ENCODE measurements around the gene THOC6.

THOC6 gene

DNA sequence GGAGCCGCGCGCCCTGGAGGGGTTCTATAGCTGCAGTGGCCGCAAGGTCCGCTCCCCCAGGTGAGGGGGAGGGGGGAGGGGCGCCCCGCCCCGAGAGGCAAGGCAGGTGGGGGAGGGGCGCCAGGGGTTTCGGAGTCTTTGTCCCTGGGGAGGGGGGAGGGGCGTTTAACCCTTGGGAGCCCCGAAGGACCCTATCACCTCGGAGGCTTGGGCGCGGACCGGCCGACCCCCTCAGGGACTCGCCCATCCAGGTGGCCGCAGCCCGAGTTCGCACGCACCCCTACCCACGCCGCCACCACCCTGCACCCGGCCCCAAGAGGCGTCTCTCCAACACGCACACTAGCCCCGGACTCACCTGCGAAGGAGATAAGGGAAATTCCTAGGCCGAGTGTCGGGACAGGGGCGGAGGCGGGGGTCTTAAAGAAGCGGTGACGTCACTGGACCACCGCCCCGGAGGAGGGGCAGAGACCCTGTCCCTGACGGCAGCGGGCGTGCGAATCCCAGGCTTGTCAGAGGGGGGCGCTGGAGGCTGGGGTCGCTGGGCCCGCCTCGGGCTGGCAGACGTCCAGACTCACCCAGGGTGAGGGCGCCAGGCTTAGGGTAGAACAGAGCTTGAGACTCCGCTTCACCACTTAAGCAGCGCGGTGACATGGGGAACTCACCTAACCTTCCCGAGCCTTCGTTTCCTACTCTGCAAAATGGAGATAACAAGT is 5.9 kb upstream of the THOC6 start, which contains the start of gene CLDN6:
Gene CLDN6, minus strand, starts transcription at position 390 of the 713 bp plus-strand sequence. CDS start 2,162 bp downstream, outside the sequence.
- no peak for DNase-seq

DNA sequence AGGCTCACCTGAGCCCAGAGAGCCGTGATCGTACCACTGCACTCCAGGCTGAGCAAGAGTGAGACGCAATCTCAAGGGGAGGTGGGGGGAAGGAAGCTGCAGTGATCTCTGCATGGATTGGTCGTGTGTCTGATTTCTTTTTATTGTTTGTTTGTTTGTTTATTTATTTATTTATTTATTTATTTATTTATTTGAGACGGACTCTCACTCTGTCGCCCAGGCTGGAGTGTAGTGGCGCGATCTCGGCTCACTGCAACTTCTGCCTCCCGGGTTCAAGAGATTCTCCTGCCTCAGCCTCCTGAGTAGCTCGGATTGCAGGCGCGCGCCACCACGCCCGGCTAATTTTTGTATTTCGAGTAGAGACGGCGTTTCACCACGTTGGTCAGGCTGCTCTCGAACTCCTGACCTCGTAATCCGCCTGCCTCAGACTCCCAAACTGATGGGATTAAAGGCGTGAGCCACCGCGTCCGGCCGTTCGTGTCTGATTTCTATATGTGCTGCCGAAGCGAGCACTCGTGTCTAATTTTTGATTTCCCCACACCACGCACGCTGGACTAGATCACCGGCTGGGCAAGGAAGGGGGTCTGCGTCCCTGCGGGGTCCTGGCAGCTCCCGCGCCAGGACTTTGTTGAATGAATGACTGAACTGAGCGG is 4.1 kb upstream of the THOC6 start:
- no peak for DNase-seq

DNA sequence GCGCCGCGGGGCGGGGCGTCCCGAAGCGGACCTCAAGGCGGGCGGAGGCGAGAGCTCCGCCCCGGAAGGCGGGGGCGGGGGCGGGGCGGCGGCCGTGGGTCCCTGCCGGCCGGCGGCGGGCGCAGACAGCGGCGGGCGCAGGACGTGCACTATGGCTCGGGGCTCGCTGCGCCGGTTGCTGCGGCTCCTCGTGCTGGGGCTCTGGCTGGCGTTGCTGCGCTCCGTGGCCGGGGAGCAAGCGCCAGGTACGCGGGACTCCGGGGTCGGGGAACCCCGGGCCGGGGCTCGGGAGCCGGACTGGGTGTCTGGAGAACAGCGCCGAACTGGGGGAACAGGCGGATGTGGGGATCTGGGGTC is 3.6 kb upstream of the THOC6 start, which contains the start of gene TNFRSF12A:
Gene TNFRSF12A, plus strand, starts transcription at position 122 of the 357 bp plus-strand sequence. Its CDS starts 30 bp downstream, at position 152.
- DNase-seq = peak; percentile 76 to 77

DNA sequence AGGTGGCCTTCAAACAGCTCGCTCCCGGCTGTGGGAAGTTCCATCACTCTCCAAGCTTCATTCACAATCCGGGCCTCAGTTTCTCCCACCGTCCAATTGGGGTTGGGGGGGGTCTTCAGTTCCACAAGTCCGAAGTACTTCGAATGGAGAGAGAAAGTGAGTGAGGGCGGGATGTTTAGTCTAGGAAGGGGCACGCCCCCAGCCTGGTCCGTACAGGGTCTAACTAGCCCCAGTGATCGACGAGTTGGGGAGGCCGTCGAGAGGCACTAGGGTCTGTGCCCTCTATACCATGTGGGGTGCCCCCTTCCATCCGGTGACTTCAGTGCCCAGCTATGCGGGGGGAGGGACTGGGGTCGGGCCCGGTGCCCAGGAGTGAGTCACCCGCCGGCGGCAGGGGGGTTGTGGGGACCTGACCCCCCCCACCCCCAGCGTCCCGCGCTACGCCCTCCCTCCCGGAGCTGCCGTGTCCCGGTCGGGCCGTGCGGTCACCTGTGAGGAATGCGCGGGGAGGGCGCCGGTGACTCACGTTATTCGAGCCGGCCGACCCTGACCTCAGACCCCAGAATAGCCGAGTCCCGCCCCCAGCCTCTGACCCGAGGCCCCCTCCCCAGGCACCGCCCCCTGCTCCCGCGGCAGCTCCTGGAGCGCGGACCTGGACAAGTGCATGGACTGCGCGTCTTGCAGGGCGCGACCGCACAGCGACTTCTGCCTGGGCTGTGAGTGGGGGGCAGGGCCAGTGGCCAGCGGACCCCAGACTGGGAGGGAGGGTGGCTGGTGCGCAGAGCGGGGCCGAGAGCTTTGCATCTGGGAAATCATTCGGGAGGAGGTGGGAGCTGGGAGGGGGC is 3.0 kb upstream of the THOC6 start:
- peak; percentile 62 to 68 for DNase-seq

DNA sequence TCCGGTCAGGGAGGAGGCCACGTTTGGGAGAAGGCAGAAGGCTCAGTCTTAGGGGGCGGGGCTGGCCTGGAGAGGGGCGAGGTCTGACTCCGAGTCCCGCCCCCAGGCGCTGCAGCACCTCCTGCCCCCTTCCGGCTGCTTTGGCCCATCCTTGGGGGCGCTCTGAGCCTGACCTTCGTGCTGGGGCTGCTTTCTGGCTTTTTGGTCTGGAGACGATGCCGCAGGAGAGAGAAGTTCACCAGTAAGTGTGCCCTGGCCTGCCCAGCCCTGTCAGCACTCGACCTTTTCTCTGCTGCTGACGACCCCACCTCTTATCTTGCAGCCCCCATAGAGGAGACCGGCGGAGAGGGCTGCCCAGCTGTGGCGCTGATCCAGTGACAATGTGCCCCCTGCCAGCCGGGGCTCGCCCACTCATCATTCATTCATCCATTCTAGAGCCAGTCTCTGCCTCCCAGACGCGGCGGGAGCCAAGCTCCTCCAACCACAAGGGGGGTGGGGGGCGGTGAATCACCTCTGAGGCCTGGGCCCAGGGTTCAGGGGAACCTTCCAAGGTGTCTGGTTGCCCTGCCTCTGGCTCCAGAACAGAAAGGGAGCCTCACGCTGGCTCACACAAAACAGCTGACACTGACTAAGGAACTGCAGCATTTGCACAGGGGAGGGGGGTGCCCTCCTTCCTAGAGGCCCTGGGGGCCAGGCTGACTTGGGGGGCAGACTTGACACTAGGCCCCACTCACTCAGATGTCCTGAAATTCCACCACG is 2.2 kb upstream of the THOC6 start:
- peak; percentile 65 to 67 for DNase-seq

DNA sequence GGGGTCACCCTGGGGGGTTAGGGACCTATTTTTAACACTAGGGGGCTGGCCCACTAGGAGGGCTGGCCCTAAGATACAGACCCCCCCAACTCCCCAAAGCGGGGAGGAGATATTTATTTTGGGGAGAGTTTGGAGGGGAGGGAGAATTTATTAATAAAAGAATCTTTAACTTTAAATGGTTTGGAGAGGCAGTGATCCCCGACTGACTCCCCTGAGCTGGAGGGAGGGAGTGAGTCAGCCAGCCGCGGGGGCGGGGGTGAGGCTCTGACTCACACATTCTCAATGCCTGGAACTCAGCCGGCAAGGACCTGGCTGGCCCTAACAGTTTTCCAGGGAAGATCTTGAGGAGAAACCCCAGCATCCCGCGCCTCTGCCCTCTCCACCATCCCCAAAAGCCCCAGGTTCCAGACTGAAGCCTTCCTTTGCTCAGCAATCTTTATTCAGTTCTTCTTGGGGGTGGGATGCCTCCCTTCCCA is 1.6 kb upstream of the THOC6 start:
- peak; percentile 61 to 73 for DNase-seq

DNA sequence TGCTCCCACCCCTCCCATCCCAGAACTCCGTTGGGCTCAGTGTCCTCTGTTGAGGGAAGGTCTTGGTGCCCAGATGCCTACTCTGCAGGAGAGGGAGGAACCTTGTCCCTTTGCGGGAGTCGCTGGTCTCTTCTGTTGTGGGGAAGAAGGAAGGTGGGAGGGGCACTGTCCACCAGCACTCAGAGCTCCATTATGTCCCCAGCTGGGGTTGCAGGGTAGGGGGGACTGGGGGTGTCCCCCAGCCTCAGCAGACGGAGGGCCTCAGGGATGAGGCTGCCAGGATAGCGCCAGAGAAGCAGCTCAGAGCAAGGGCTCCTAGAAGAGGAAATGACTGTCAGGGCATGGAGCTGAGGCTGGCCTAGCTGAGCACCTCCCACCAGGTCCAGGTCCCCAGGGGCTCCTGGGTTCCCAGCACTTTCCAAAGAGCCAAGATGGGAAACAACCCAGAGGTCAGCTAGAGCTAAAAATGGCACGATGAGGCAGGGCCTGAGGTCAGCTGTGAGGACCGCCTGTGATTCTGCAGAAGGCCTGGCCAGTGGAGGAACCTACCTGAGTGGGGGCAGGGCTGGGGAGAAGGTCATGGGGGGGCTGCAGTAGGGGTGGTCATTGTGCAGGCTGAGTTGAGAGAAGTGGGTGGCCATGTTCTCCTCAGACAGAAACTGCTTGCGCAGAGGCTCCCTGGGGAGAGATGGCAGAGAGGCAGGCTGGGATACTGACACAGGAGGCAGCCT is 986 bp upstream of the THOC6 start:
- DNase-seq = no peak

DNA sequence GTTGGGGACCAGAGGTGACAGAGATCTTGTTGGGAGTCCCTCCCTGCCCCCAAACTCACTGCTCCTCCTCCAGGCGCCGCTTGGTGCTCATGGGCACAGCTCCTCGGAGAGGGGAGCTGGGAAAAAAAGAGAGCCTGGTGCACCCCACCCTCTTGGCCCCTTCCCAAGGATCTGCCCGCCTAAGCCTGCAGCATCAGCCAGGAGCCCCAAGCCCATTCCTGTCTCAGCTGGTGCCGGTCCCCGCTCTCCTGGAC is 493 bp upstream of the THOC6 start:
- no peak for DNase-seq

DNA sequence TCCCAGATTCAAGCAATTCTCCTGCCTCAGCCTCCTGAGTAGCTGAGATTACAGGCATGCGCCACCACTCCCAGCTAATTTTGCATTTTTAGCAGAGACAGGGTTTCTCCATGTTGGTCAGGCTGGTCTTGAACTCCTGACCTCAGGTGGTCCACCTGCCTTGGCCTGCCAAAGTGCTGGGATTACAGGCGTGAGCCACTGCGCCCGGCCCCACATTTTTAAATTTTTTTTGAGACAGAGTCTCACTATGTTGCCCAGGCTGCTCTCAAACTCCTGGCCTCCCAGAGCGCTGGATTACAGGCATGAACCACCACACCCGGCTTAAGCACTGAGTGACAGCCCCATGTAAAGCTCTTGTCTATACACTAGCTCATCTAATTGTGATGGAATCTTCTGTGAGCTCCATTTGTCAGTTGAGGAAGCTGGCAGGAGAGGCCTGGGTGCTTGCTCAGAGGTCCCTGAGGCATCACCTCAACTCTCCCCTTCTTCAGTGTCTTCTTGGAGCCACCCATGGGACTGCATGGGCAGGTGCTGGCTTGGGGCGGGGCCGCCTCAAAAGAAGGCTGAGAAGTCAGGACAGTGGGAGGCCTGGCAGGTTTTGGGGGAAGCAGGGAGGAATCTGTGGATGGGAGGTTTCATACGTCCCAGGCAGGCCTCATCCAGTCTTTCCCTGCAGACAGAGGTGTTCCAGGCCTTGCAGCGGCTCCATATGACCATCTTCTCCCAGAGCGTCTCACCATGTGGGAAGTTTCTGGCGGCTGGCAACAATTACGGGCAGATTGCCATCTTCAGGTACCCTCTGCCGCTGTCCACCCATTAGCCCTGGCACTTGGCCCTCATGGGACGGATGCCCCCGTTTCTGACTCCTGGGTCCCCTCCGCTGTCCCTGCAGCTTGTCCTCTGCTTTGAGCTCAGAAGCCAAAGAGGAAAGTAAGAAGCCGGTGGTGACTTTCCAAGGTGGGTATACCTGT is 1.5 kb downstream of the THOC6 start:
- DNase-seq = no peak

DNA sequence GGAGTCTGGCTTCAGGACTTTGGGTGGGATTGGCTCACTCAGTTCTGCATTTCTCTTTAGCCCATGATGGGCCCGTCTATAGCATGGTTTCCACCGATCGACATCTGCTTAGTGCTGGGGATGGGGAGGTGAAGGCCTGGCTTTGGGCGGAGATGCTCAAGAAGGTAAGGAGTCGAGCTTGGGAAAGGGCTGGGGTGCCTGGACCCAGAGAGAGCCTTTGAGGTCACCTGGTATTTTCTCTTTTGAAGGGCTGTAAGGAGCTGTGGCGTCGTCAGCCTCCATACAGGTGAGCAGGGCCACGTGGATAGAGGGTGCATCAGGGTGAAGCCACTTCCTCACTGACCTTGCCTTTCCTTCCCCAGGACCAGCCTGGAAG is 2.2 kb downstream of the THOC6 start:
- DNase-seq = no peak

DNA sequence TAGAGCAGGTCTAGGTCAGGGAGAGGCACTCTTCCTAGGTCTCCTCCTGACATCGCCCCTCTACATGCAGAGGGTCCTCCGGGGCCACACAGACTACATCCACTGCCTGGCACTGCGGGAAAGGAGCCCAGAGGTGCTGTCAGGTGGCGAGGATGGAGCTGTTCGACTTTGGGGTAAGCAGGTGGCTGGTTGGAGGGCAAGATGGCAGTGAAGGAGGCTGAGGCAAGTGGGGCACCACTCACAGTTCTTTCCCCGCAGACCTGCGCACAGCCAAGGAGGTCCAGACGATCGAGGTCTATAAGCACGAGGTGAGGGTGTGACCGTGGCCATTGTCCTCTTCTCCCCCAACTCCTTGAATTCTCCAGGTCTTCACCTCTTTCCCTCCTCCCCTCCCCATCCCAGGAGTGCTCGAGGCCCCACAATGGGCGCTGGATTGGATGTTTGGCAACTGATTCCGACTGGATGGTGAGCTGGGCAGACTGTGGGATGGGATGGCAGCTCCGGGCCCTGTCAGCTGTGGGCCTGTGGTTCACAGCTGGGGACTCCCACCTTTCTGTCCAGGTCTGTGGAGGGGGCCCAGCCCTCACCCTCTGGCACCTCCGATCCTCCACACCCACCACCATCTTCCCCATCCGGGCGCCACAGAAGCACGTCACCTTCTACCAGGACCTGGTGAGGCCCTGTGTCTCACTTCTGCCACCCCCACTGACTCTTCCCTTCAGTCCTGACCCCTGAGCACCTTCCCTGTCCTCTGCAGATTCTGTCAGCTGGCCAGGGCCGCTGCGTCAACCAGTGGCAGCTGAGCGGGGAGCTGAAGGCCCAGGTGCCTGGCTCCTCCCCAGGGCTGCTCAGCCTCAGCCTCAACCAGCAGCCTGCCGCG is 3.0 kb downstream of the THOC6 start:
- DNase-seq = no peak

DNA sequence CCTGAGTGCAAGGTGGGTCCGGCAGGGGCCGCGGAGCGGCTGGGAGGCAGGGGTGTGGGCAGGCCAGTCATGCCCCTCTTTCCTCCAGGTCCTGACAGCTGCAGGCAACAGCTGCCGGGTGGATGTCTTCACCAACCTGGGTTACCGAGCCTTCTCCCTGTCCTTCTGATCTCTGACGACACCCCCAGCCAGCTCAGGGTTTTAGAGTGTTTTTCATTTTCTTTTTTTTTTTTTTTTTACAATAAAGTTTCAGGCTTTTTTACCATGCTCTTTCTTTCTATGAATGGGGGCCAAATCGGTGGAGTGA is 3.6 kb downstream of the THOC6 start:
- DNase-seq = no peak

DNA sequence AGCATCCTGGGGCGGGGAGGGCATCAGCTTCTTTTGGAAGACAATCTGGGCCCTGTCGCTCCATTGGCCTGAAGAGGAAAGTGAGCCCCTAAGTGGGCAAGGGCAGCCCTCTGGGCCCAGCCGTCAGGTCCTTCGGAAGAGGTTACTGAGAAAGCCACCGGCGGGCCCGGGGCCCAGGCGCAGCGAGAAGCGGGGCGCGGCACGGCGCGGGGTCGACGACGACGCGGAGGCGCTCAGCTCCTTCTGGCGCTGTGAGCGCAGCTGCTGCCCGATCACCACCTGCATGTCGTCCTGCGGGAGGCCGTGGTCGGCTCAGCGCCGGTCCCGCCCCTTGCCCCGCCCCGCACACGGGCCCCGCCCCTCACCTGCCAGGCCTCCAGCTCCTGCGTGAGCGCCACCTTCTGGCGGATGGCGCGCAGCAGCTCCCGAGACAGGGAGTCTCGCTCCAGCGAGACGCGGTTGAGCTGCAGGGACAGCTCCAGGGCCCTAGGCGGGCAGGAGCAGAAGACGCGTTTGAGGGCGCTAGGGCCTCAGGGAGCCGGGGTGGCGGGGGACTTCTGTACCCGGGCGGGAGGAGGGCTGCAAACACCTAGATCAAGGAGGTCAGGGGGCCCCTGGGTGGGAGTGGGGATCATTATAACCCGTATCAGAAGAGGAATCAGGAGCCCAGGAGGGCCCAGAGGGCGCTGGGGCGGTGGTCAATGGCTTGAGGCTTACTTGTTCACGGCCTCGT is 4.3 kb downstream of the THOC6 start:
- DNase-seq = peak; percentile 88 to 90

DNA sequence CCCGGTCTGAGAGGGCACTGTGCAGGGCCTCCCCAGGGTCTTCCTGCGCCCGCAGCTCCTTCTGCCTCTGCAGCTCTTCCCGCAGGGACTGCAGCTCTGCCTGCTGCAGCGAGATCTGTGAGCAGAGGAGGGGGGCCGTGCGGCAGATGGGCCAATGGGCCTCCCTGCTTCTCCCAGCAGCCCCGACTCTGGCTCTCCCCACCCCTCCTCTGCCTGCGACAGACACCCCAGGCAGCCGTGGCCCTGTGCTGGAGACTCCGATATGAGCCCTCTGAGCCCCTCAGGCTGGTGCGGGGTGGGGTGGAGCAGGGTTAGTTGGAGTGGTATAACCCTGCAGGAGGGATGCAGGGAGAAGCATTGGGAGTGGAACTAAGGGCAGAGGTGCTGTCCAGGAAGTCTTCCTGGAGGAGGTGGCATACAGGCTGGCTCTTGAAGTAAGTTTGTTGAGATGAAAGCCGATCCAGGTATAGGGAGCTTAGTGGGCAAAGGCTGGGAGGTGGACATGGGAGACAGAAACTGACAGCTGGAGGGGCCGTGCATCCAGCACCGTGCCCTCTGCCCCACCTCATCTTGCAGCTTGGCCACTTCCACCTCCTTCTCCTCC is 5.0 kb downstream of the THOC6 start:
- no peak for DNase-seq

DNA sequence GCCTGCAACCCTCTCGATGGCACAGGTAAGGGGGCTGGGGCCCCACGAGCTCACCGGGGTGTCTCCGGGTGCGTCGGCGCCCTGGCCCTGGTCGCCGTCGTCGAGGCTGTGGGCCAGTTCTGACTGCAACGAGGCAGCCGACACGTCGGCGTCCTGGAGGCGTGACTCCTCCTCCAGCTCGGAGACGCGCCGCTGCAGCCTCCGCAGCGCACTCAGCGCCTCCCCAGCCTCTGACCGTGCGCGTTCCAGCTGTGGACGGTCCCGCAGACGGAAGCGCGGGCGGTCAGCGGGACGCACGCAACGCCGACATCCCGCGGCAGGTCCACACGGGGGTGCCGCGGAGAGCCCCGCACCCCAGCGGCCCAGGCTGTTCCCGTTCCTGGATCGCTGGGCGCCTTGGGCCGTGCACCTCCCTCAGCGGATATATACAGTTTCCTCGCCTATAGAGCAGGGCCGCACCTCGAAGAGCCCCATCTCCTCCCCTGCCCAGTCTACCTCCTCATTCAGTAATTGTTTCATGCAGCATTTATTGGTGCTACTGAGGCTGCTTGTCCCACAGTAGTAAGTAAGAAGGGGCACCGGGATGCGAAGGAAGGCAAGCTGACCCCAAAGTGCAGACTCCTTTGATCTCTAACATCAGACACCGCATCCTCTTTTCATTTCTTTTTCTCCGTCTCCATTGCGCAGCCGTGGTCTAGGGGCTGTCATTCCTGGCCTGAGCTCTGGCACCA is 5.8 kb downstream of the THOC6 start:
- peak in 1 of 2 donors; percentile 40 for DNase-seq

DNA sequence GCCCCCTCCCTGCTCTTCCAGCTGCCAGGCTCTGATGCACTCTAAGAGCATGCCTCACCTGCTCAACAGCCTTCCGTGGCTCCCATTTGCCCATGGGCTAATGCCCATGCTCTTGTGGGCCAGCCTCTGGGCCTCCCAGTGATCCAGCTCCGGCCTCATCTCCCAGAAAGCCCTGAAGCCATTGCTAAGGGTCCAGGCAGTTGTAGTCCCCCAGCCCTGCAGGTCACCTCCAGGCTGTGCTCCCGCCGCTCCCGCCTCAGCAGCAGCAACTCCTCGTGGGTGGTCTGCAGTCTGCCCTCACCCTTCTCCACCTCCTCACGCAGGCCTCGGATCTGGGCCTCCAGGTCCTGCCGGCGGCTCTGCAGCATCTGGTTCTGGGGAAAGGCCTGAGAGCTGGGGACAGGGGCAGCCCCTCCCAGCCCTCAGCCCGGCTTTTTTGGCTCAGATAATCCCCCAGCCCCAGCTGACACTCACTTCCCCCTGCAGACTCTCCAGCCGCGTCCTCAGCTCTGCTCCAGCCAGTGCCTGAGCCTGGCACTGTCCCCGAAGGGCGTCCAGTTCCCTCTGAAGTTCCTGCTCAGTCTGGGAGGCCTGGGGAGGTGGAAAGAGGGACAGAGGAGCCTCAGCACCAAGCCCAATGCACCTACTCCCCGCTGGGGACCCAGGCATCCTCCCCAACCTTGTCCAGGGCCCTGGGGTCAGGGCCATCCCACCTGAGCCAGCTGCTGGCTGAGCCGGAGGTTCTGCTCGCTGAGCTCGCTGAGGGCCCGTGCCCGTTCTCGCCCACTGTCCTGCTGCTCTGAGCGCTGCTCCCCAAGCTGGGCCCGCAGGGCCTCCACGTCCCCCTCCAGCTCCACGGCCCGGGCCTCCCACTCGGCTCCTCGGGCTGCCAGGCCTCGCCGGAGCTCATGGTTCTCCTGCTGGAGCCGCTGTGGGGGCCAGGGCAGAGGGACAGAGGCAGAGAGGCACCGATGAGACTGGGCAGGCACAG is 6.7 kb downstream of the THOC6 start:
- DNase-seq = no peak

DNA sequence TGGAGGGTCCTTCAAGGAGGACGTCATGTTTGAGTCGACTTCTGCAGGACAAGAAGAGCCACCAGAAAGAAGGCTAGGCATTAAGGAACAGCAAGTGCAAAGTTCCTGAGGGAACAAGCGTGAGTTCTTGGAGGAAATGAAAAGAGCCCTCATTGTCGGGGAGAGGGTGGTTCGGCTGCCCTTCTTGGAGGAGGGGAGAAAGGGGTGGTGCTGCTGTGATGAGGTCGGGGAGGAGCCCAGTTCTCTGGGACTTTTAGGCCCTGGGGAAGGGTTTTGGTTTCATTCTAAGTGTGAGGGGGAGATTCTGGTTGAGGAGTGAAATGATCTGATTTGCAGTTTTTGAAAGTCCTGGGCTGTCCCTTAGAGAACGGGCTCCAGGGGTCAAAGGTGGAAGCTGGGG is 8.8 kb downstream of the THOC6 start:
- DNase-seq = no peak
